ENCODE data around the gene NXF1. TPM values are rescaled to one million over a fixed set of nuclear protein-coding genes. Genes with fewer than 3 reads are reported as not detected.
"Not testable (repeated sequence)": the region's sequence is repeated elsewhere in the genome, so short reads cannot be mapped to it uniquely, and the experiment has no call there.

The NXF1 gene
- total RNA-seq, 5 donors from 2014 or later (not counting 1 experiment from before 2014, with no cell fraction given): 160 to 321 (median 169) TPM

DNA sequence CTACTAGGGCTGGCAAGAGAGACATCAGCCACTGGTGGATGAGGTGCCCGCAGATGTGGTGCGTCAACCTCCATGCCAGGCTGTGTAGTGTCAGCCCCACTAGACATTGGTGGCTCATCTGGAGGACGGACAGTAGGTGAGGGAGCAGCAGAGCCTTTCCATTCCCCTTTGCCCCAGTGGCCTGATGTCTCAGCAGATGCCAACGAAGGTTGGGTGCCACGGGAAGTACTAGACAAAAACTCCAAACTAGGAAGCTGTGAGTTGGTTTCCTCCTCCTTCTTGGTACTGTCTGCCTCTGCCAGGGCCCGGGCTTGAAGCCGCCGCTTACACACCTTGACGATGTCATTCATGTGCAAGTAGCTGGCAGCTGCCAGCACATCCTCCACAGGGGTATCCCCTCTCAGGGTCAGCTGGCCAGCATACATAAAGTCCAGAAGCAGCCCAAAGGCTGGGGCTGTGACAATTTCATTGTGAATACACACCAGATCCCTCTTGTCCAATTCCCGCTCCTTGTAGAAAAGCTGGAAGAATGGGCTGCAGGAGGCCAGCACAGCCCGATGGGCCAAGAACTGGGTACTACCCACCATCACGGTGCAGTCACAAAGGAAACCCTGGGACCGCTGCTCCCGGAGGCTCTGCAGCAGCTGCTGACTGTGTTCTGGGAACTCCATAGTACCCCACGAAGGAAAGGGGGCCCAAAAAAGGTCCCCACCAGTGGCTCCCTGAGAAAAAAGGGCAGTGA is 52.1 kb downstream of the NXF1 start:
- peak overlapping the region; percentile 96 to 99 for H3K27ac Mint-ChIP-seq
- DNase-seq: peak in 1 of 35 experiments; percentile 6

DNA sequence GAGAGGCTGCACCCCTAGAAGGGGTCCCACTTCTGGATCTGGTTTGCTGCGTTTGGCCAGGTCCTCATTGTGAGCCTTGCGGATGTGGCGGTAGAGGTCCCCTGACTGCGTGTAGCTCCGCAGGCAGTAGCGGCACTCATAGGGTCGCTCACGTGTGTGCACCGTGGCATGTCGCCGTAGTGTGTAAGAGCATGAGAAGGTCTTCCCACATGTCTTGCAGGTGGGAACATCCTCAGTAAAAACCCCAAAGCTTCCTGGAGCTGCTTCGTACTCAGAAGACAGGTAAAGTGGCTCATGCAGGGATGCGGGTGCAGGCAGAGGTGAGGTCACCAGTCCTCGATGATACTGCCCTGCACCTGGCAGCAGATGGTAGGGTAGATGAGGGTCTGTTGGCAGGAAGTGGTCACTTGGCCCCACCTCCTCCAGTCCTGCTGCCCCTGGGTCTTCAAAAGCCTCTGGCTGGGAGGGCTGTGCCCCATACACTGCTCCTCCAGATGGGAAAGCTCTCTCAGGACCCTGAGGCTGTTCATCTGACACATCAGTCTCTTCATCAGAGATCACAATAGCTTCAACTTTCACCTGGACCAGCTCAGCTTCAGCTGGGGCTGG is 53.0 kb downstream of the NXF1 start:
- CTCF ChIA-PET: no interaction called here
- Mint-ChIP-seq H3K4me3 (peak overlapping the region in 2 of 3 donors; percentile 55 to 83), H3K9me3 (no peaks in the 10 kb centered on the region), H3K27me3 (no peaks in the 10 kb centered on the region), H3K4me1 (peaks cover 19 to 34% (median 31%) of the 10 kb centered on the region in 3 donors), H3K36me3 (peaks cover 12% of the 10 kb centered on the region), H3K27ac (peak overlapping the region; percentile 96 to 99)
- H3K4me1 ChIP-seq (ENCODE audit: control insufficient read depth in 1 of 2, extremely low read depth in 1 of 2, insufficient read depth in 2 of 2, low read length in 2 of 2): peaks cover 4 to 37% of the 10 kb centered on the region in 2 experiments
- H3K36me3 ChIP-seq (ENCODE audit: control insufficient read depth in 2 of 2, extremely low read depth in 1 of 2, insufficient read depth in 1 of 2, low read length in 1 of 2): peaks cover 9 to 31% of the 10 kb centered on the region in 2 donors
- POLR2A ChIA-PET: interaction anchor here in 1 of 2 donors (0.6 kb wide), 1 partner anchor 118 kb away, joined by 4 read pairs; no protein-coding TSS in a partner anchor
- ATAC-seq (replicated peaks in 1 of 4): no peak
- H3K4me3 ChIP-seq (ENCODE audit: control insufficient read depth in 1 of 2, extremely low read depth in 1 of 2, low read length in 1 of 2): no peak overlapping the region
- WGBS (ENCODE audit: insufficient coverage): 94% methylated on average over 12 of the region's 14 CpGs
- no peaks in the 10 kb centered on the region for H3K9me3 ChIP-seq
- no peaks in the 10 kb centered on the region for H3K27me3 ChIP-seq (replicated peaks in 1 of 2; ENCODE audit: control insufficient read depth in 2 of 2, extremely low read depth in 1 of 2, insufficient read depth in 2 of 2, low read length in 1 of 2)
- peak overlapping the region; percentile 62 for H3K27ac ChIP-seq (ENCODE audit: low read length)
- no peak for DNase-seq

More for the DNA sequence above, 52.1 kb downstream of the NXF1 start:
- Histone ChIP-seq H3K27ac (ENCODE audit: low read length) (peak overlapping the region; percentile 62), H3K4me1 (ENCODE audit: control insufficient read depth in 1 of 2, extremely low read depth in 1 of 2, insufficient read depth in 2 of 2, low read length in 2 of 2) (peaks cover 4 to 37% of the 10 kb centered on the region in 2 experiments), H3K27me3 (replicated peaks in 1 of 2; ENCODE audit: control insufficient read depth in 2 of 2, extremely low read depth in 1 of 2, insufficient read depth in 2 of 2, low read length in 1 of 2) (no peaks in the 10 kb centered on the region), H3K4me3 (ENCODE audit: control insufficient read depth in 1 of 2, extremely low read depth in 1 of 2, low read length in 1 of 2) (peak overlapping the region; percentile 81 to 88), H3K9me3 (no peaks in the 10 kb centered on the region), H3K36me3 (ENCODE audit: control insufficient read depth in 2 of 2, extremely low read depth in 1 of 2, insufficient read depth in 1 of 2, low read length in 1 of 2) (peaks cover 9 to 31% of the 10 kb centered on the region in 2 donors)
- Mint-ChIP-seq H3K4me3 (peak overlapping the region; percentile 83 to 97 (median 91)), H3K36me3 (peaks cover 12% of the 10 kb centered on the region), H3K9me3 (no peaks in the 10 kb centered on the region), H3K27me3 (no peaks in the 10 kb centered on the region), H3K4me1 (peaks cover 19 to 33% (median 31%) of the 10 kb centered on the region in 3 donors)
- CTCF ChIA-PET: interaction anchor here (0.5 to 2.1 kb wide), 25 partner anchors 9 to 359 kb away, joined by 3 to 32 read pairs (median 4); partner anchors contain the start of genes C11orf98 (in 1 of the 2), CSKMT (in 1 of the 2), HNRNPUL2 (in 1 of the 2) and SLC3A2 (in 1 of the 2)
- POLR2A ChIA-PET: interaction anchor here (0.5 to 2.0 kb wide), 19 partner anchors 9 to 179 kb away, joined by 3 to 20 read pairs (median 6); partner anchors contain the start of genes C11orf98 (in 1 of the 2), CSKMT (in 1 of the 2), EEF1G (in 1 of the 2) and HNRNPUL2 (in 1 of the 2)
- no peak for ATAC-seq (replicated peaks in 1 of 4)
- WGBS (ENCODE audit: insufficient coverage): 65% methylated on average over 7 of the region's 15 CpGs

DNA sequence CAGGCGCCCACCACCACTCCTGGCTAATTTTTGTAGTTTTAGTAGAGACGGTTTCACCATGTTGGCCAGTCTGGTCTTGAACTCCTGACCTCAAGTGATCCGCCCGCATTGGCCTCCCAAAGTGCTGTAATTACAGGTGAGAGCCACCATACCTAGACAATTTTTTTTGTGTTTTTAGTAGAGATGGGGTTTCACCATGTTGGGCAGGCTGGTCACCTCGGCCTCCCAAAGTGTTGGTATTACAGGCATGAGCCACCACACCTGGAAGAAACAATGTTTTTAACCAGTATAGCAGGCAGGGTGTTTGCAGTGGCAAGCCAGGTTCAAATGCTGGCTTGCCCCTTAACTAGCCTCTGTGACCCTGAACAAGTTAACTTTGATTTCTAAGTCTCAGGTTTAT is 55.3 kb downstream of the NXF1 start:
- H3K27ac ChIP-seq (ENCODE audit: low read length); H3K4me3 ChIP-seq (ENCODE audit: control insufficient read depth in 1 of 2, extremely low read depth in 1 of 2, low read length in 1 of 2); DNase-seq; H3K4me3 Mint-ChIP-seq; H3K9me3 Mint-ChIP-seq; H3K27me3 Mint-ChIP-seq; POLR2A ChIA-PET; H3K27me3 ChIP-seq (replicated peaks in 1 of 2; ENCODE audit: control insufficient read depth in 2 of 2, extremely low read depth in 1 of 2, insufficient read depth in 2 of 2, low read length in 1 of 2); ATAC-seq (replicated peaks in 1 of 4); H3K9me3 ChIP-seq: not testable (repeated sequence)
- Mint-ChIP-seq H3K27ac (peak overlapping the region in 1 of 2 donors; percentile 58), H3K36me3 (peaks cover 12% of the 10 kb centered on the region), H3K4me1 (peaks cover 19 to 34% (median 31%) of the 10 kb centered on the region in 3 donors)
- CTCF ChIA-PET: interaction anchor here in 1 of 2 donors (1.0 kb wide), 1 partner anchor 22 kb away, joined by 3 read pairs; the partner anchor contains the start of gene HNRNPUL2
- WGBS (ENCODE audit: insufficient coverage): 100% methylated on average over 1 of the region's 5 CpGs
- H3K36me3 ChIP-seq (ENCODE audit: control insufficient read depth in 2 of 2, extremely low read depth in 1 of 2, insufficient read depth in 1 of 2, low read length in 1 of 2): peaks cover 9 to 31% of the 10 kb centered on the region in 2 donors
- peaks cover 4 to 37% of the 10 kb centered on the region in 2 experiments for H3K4me1 ChIP-seq (ENCODE audit: control insufficient read depth in 1 of 2, extremely low read depth in 1 of 2, insufficient read depth in 2 of 2, low read length in 2 of 2)

DNA sequence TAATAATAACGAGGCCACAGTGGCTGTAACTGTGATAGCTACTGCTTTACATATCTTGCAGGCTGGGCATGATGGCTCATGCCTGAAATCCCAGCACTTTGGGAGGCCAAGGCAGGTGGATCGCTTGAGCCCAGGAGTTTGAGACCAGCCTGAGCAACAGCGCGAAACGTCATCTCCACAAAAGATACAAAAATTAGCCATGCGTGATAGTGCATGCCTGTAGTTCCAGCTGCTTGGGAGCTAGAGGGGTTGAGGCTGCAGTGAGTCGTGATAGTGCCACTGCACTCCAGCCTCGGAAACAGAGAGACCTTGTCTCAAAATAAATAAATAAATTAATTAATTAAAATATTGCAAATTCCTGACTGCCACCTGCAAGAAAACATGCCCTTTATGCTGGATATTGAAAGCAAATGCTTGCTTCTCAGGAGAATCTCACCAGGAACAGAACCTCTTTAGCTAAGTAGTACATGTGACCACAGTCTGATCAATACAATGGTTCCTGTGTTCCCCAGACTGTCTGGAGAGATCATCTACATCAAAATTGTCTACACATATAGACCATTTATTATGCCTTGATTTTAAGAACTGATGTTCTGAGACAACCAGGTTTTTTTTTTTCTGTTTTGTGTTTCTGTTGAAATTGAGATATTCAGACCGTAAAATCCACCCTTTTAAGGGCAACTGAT is 57.6 kb downstream of the NXF1 start:
- 93% methylated on average over 2 of the region's 9 CpGs for WGBS (ENCODE audit: insufficient coverage)
- no peaks in the 10 kb centered on the region for H3K27me3 Mint-ChIP-seq
- H3K4me3 Mint-ChIP-seq: no peak overlapping the region
- ATAC-seq (replicated peaks in 1 of 4) (no peak), DNase-seq (no peak)
- Histone ChIP-seq H3K9me3 (no peaks in the 10 kb centered on the region), H3K27ac (ENCODE audit: low read length) (no peak overlapping the region), H3K36me3 (ENCODE audit: control insufficient read depth in 2 of 2, extremely low read depth in 1 of 2, insufficient read depth in 1 of 2, low read length in 1 of 2) (peaks cover 9 to 24% of the 10 kb centered on the region in 2 donors), H3K4me1 (ENCODE audit: control insufficient read depth in 1 of 2, extremely low read depth in 1 of 2, insufficient read depth in 2 of 2, low read length in 2 of 2) (peaks cover 0 to 19% of the 10 kb centered on the region in 2 experiments), H3K4me3 (ENCODE audit: control insufficient read depth in 1 of 2, extremely low read depth in 1 of 2, low read length in 1 of 2) (no peak overlapping the region), H3K27me3 (replicated peaks in 1 of 2; ENCODE audit: control insufficient read depth in 2 of 2, extremely low read depth in 1 of 2, insufficient read depth in 2 of 2, low read length in 1 of 2) (no peaks in the 10 kb centered on the region)
- H3K36me3 Mint-ChIP-seq: peaks cover 12% of the 10 kb centered on the region
- POLR2A ChIA-PET: interaction anchor here in 1 of 2 donors (0.6 kb wide), 1 partner anchor 71 kb away, joined by 14 read pairs; no protein-coding TSS in a partner anchor
- no peaks in the 10 kb centered on the region for H3K9me3 Mint-ChIP-seq
- no peak overlapping the region for H3K27ac Mint-ChIP-seq
- peaks cover 9 to 21% (median 16%) of the 10 kb centered on the region in 3 donors for H3K4me1 Mint-ChIP-seq
- CTCF ChIA-PET: interaction anchor here in 1 of 2 donors (0.7 to 1.0 kb wide), 3 partner anchors 137 to 1351 kb away, joined by 3 read pairs; no protein-coding TSS in a partner anchor

Other genes starting within 250 kb of the NXF1 start
- 1,000 to 10,000 TPM; 1,908 to 2,187 (median 2,119) TPM for gene EEF1G, start 231.5 kb downstream of the NXF1 start, total RNA-seq
- 10 to 100 TPM; 35.2 to 56.0 (median 42.9) TPM for gene TUT1, start 213.9 kb downstream of the NXF1 start, total RNA-seq
- 100 to 1,000 TPM; 151 to 185 (median 184) TPM for gene MTA2, start 203.6 kb downstream of the NXF1 start, total RNA-seq
- 100 to 1,000 TPM; 160 to 372 (median 328) TPM for gene EML3, start 192.7 kb downstream of the NXF1 start, total RNA-seq
- gene ROM1, start 192.2 kb downstream of the NXF1 start, total RNA-seq: 1 to 10 TPM; 1.6 to 4.5 (median 3.5) TPM
- gene B3GAT3, start 183.5 kb downstream of the NXF1 start, total RNA-seq: 10 to 100 TPM; 59.0 to 94.5 (median 90.5) TPM
- 100 to 1,000 TPM; 216 to 278 (median 257) TPM for gene GANAB, start 158.8 kb downstream of the NXF1 start, total RNA-seq
- gene INTS5, start 152.1 kb downstream of the NXF1 start, total RNA-seq: 10 to 100 TPM; 14.4 to 39.0 (median 34.8) TPM
- 10 to 100 TPM; 28.3 to 62.6 (median 54.8) TPM for gene C11orf98, start 140.2 kb downstream of the NXF1 start, total RNA-seq
- gene CSKMT, start 140.1 kb downstream of the NXF1 start, total RNA-seq: 10 to 100 TPM; 14.8 to 35.6 (median 27.4) TPM
- 1 to 10 TPM; 2.7 to 9.3 (median 8.1) TPM for gene UQCC3, start 133.8 kb downstream of the NXF1 start, total RNA-seq
- gene LBHD1, start 133.2 kb downstream of the NXF1 start, total RNA-seq: 10 to 100 TPM; 15.5 to 24.7 (median 20.7) TPM
- 100 to 1,000 TPM; 180 to 199 (median 196) TPM for gene UBXN1, start 126.4 kb downstream of the NXF1 start, total RNA-seq
- under 1 TPM in 4 of 5 donors, not detected in 1; 0.14 to 0.29 (median 0.19) TPM for gene LRRN4CL, start 115.9 kb downstream of the NXF1 start, total RNA-seq
- 10 to 100 TPM; 21.9 to 43.7 (median 37.3) TPM for gene BSCL2, start 98.0 kb downstream of the NXF1 start, total RNA-seq
- gene GNG3, start 97.8 kb downstream of the NXF1 start, total RNA-seq: not detected
- gene HNRNPUL2, start 78.0 kb downstream of the NXF1 start, total RNA-seq: 10 to 100 TPM; 45.8 to 67.8 (median 62.7) TPM
- 10 to 100 TPM; 15.4 to 54.5 (median 44.6) TPM for gene TTC9C, start 77.0 kb downstream of the NXF1 start, total RNA-seq
- 10 to 100 TPM in 3 of 5 donors, 1 to 10 TPM in 2; 5.9 to 24.6 (median 22.9) TPM for gene ZBTB3, start 51.3 kb downstream of the NXF1 start, total RNA-seq
- 10 to 100 TPM; 65.6 to 84.8 (median 76.1) TPM for gene POLR2G, start 43.9 kb downstream of the NXF1 start, total RNA-seq
- 10 to 100 TPM; 15.1 to 29.5 (median 29.0) TPM for gene TAF6L, start 34.0 kb downstream of the NXF1 start, total RNA-seq
- 10 to 100 TPM; 27.7 to 53.3 (median 46.5) TPM for gene TMEM179B, start 18.0 kb downstream of the NXF1 start, total RNA-seq
- 10 to 100 TPM; 11.2 to 27.6 (median 23.0) TPM for gene TMEM223, start 13.4 kb downstream of the NXF1 start, total RNA-seq
- 100 to 1,000 TPM in 2 of 5 donors, 10 to 100 TPM in 3; 49.3 to 132 (median 58.0) TPM for gene STX5, start 26.6 kb upstream of the NXF1 start, total RNA-seq
- not detected for gene TEX54, start 27.4 kb upstream of the NXF1 start, total RNA-seq
- gene WDR74, start 34.1 kb upstream of the NXF1 start, total RNA-seq: 100 to 1,000 TPM in 4 of 5 donors, 10 to 100 TPM in 1; 91.3 to 239 (median 103) TPM
- gene SLC3A2, start 75.5 kb upstream of the NXF1 start, total RNA-seq: 100 to 1,000 TPM; 178 to 248 (median 237) TPM
- not detected for gene CHRM1, start 115.9 kb upstream of the NXF1 start, total RNA-seq
- not detected for gene SLC22A6, start 179.5 kb upstream of the NXF1 start, total RNA-seq
- not detected for gene SLC22A8, start 210.4 kb upstream of the NXF1 start, total RNA-seq